ENCODE measurements around the gene LRRC56. TPM values are rescaled to one million over a fixed set of nuclear protein-coding genes. Genes with fewer than 3 reads are reported as not detected.
A peak's percentile ranks its signal among the peaks of the same experiment; 100 is the strongest.

Gene LRRC56
- total and polyA plus RNA-seq, 9 of the 15 experiments (the other 6 are each of a cell fraction or from before 2014, with no cell fraction given), result 0.03 to 4.5 (median 1.0) TPM; not detected in 1

GRCh38 chr11:575996-576768 is 38.9 kb downstream of the LRRC56 start, which contains the start of gene PHRF1 (continued):
- TF ChIP-seq ZNF699 (CRISPR knock-in tag; IDR thresholded peaks at IDR 0.05; ENCODE audit: insufficient replicate concordance) (no peak), ZNF140 (CRISPR knock-in tag; IDR thresholded peaks at IDR 0.05) (no peak), SAFB (IDR thresholded peaks at IDR 0.05; ENCODE audit: borderline replicate concordance, low read depth, low read length) (no peak), ZNF639 (CRISPR knock-in tag; conservative IDR thresholded peaks at IDR 0.05 in 1 of 2, IDR thresholded peaks at IDR 0.05 in 1 of 2) (peak in 1 of 2 experiments; percentile 93; a peak in 2 of 4 replicates), MYC (IDR thresholded peaks at IDR 0.05; ENCODE audit: low read depth, low read length) (peak; percentile 82), MYC (CRISPR knock-in tag; IDR thresholded peaks at IDR 0.05; ENCODE audit: borderline replicate concordance, low read depth) (no peak), ZEB2 (IDR thresholded peaks at IDR 0.05) (no peak), GABPA (tag; conservative IDR thresholded peaks at IDR 0.05; ENCODE audit: low read depth) (peak; percentile 98), BACH1 (tag; IDR thresholded peaks at IDR 0.05) (no peak), ESRRA (IDR thresholded peaks at IDR 0.05; ENCODE audit: borderline replicate concordance, low read depth) (peak; percentile 68), ELF4 (CRISPR knock-in tag; IDR thresholded peaks at IDR 0.05) (peak; percentile 22; the same call in 1 of the 2 replicates), RERE (CRISPR knock-in tag; IDR thresholded peaks at IDR 0.05; ENCODE audit: borderline replicate concordance) (no peak), E2F5 (CRISPR knock-in tag; IDR thresholded peaks at IDR 0.05) (no peak), ARID3A (IDR thresholded peaks at IDR 0.05; ENCODE audit: borderline replicate concordance, low read depth, low read length) (no peak), EGR1 (conservative IDR thresholded peaks at IDR 0.05) (peak; percentile 53), SIN3A (IDR thresholded peaks at IDR 0.05; ENCODE audit: borderline replicate concordance in 2 of 2, control insufficient read depth in 1 of 2, low read depth in 2 of 2, low read length in 2 of 2) (peak; percentile 67 to 93; a peak in 2 of 4 replicates)
